SK-N-SH (cell line): ENCODE data around the gene CRYBG1.

Experiments used
- CTCF ChIP-seq: fragments of 200-600 bp; sonication (generic); IDR thresholded peaks from 2 replicates; pipeline ENCODE4 v1.6.1; 2017; ENCODE audit warnings: antibody characterized with exemption, mild to moderate bottlenecking, moderate library complexity
- RFX5 ChIP-seq: IDR thresholded peaks from 2 replicates; pipeline ENCODE4 v1.6.1; 2012; ENCODE audit warnings: mild to moderate bottlenecking, improper control_type of control experiment, low read length
- TCF12 ChIP-seq: IDR thresholded peaks from 2 replicates; pipeline ENCODE4 v1.4.0; 2012

DNA sequence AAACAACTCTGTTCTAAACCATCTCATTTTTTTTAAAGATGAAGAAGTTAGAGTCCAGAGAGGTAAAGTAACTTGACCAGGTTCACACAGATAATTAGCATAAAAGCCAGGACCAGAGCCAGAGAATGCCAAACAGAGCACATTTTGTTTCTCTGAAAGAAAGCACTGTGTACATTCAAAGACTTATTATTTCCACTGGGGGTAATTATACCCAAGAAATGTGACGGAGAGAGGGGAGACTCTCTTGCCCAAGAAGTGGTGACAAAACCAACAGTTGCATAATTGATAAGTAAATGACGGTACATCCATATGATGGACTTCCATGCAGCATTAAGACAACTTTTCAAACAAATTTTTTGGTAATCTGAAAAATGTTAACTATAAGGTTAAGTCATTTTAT lies 157.2 kb downstream of the CRYBG1 start:
- TF ChIP-seq CTCF (no peak), RFX5 (no peak), TCF12 (no peak)
